WTC11 (cell line): ENCODE data around the gene PRSS16. TPM values are rescaled to one million over a fixed set of nuclear protein-coding genes. Genes with fewer than 3 reads are reported as not detected.

Source experiments
- ATAC-seq: fragments of 200-7000 bp; cut with Tn5 transposase; 2 replicates; pipeline ENCODE4 v1.10.0; 2021; ENCODE audit warnings: mild to moderate bottlenecking, moderate library complexity
- CTCF ChIA-PET: fragments of 300-600 bp; sonication (Branson Sonifier 250); formaldehyde crosslinking; loops from one replicate; lab custom pipeline; 2021; ENCODE audit warnings: antibody characterized with exemption; lab: Charles Lee
- POLR2A ChIA-PET: fragments of 350-600 bp; sonication (Branson Sonifier 250); formaldehyde crosslinking; loops from one replicate; lab custom pipeline; 2021; ENCODE audit warnings: antibody characterized with exemption; lab: Charles Lee
- DNase-seq: peaks from one replicate; pipeline ENCODE4 v3.0.0; 2021; ENCODE audit warnings: low spot score
- H3K27ac Mint-ChIP-seq: 2 replicates; pipeline ENCODE4 v1.8.0; 2021; ENCODE audit warnings: mixed read lengths
- H3K27me3 Mint-ChIP-seq: 2 replicates; pipeline ENCODE4 v1.8.0; 2021; ENCODE audit warnings: low read depth, mild to moderate bottlenecking, moderate library complexity, mixed read lengths
- H3K36me3 Mint-ChIP-seq: 2 replicates; pipeline ENCODE4 v1.8.0; 2021; ENCODE audit warnings: mixed read lengths
- H3K4me1 Mint-ChIP-seq: 2 replicates; pipeline ENCODE4 v1.8.0; 2022; ENCODE audit warnings: mixed read lengths
- H3K4me3 Mint-ChIP-seq: 2 replicates; pipeline ENCODE4 v1.8.0; 2021; ENCODE audit warnings: mild to moderate bottlenecking, moderate library complexity, mixed read lengths
- H3K9me3 Mint-ChIP-seq: 2 replicates; pipeline ENCODE4 v1.8.0; 2021; ENCODE audit warnings: mixed read lengths
- KAT7 ChIP-seq: sonication (generic); formaldehyde crosslinking; IDR thresholded peaks from 2 replicates; pipeline ENCODE4 v1.8.1; 2023; ENCODE audit warnings: missing genetic modification reagents, mild to moderate bottlenecking, borderline replicate concordance
- MXD4 ChIP-seq: fragments of 250-450 bp; sonication (Bioruptor Pico); IDR thresholded peaks from 2 replicates; pipeline ENCODE4 v1.8.0; 2021; ENCODE audit warnings: mild to moderate bottlenecking, moderate library complexity, borderline replicate concordance
- NFYB ChIP-seq: sonication (generic); formaldehyde crosslinking; conservative IDR thresholded peaks from 2 replicates; pipeline ENCODE4 v1.8.0; 2022; ENCODE audit warnings: low read depth, missing genetic modification reagents
- RORB ChIP-seq: fragments of 250-450 bp; sonication (Bioruptor Pico); IDR thresholded peaks from 2 replicates; pipeline ENCODE4 v1.9.0; 2021; ENCODE audit warnings: mild to moderate bottlenecking
- TCF7 ChIP-seq: sonication (generic); formaldehyde crosslinking; IDR thresholded peaks from 2 replicates; pipeline ENCODE4 v1.8.0; 2022; ENCODE audit warnings: mild to moderate bottlenecking, low read depth, missing genetic modification reagents, moderate library complexity
- ZNF121 ChIP-seq: sonication (generic); formaldehyde crosslinking; IDR thresholded peaks from 2 replicates; pipeline ENCODE4 v1.8.0; 2023; ENCODE audit warnings: missing genetic modification reagents
- total RNA-seq: library from RNA; stranded (reverse); gene quantifications from 3 replicates; pipeline ENCODE4 v1.2.3, GENCODE V29; 2021
- TF ChIP-seq, protein P1 (sequence below): fragments of 250-450 bp; sonication (Bioruptor Pico); IDR thresholded peaks from 2 replicates; pipeline ENCODE4 v2.1.2; 2022; ENCODE audit warnings: mild to moderate bottlenecking, moderate library complexity
- TF ChIP-seq, protein P2 (sequence below): sonication (generic); formaldehyde crosslinking; IDR thresholded peaks from 2 replicates; pipeline ENCODE4 v1.8.0; 2022; ENCODE audit warnings: missing genetic modification reagents
- TF ChIP-seq, protein P3 (sequence below): sonication (generic); formaldehyde crosslinking; IDR thresholded peaks from 2 replicates; pipeline ENCODE4 v1.8.0; 2023; ENCODE audit warnings: missing genetic modification reagents
- TF ChIP-seq, protein P4 (sequence below): sonication (generic); formaldehyde crosslinking; IDR thresholded peaks from 2 replicates; pipeline ENCODE4 v1.8.0; 2022; ENCODE audit warnings: mild to moderate bottlenecking, missing genetic modification reagents
- TF ChIP-seq, protein P5 (sequence below): sonication (generic); formaldehyde crosslinking; IDR thresholded peaks from 2 replicates; pipeline ENCODE4 v1.8.0; 2022; ENCODE audit warnings: mild to moderate bottlenecking, missing genetic modification reagents
- TF ChIP-seq, protein P6 (sequence below): sonication (generic); formaldehyde crosslinking; conservative IDR thresholded peaks from 2 replicates; pipeline ENCODE4 v1.8.1; 2022; ENCODE audit warnings: mild to moderate bottlenecking, missing genetic modification reagents
- TF ChIP-seq, protein P7 (sequence below): sonication (generic); formaldehyde crosslinking; IDR thresholded peaks from 2 replicates; pipeline ENCODE4 v1.8.1; 2023; ENCODE audit warnings: mild to moderate bottlenecking, missing genetic modification reagents, moderate library complexity
- TF ChIP-seq, protein P8 (sequence below): sonication (generic); formaldehyde crosslinking; IDR thresholded peaks from 2 replicates; pipeline ENCODE4 v1.8.1; 2023; ENCODE audit warnings: mild to moderate bottlenecking, moderate library complexity, missing genetic modification reagents
- TF ChIP-seq, protein P9 (sequence below): sonication (generic); formaldehyde crosslinking; IDR thresholded peaks from 2 replicates; pipeline ENCODE4 v1.8.1; 2022; ENCODE audit warnings: low read depth, missing genetic modification reagents, borderline replicate concordance

Gene PRSS16
- total RNA-seq, 1 experiment from 2014 or later = 18.5 TPM

DNA sequence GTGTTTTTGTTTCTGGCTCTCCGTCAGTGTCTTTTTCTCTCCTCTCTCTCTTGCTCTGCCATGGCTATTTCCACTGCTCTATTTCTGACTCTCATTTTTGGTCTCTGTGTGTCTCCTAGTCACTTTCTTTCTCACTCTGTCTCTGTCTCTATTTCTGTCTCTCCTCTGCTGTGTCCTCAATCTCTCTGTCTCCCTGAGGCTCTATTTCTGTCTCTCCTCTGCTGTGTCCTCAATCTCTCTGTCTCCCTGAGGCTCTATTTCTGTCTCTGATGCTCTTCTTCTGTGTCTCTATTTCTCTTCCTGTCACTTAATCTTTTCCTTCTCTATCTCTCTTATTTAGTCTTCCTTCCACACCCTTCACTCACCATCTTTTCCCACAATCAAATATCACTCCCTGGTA lies 8.4 kb downstream of the PRSS16 start (continued):
- TF ChIP-seq, protein P1, sequence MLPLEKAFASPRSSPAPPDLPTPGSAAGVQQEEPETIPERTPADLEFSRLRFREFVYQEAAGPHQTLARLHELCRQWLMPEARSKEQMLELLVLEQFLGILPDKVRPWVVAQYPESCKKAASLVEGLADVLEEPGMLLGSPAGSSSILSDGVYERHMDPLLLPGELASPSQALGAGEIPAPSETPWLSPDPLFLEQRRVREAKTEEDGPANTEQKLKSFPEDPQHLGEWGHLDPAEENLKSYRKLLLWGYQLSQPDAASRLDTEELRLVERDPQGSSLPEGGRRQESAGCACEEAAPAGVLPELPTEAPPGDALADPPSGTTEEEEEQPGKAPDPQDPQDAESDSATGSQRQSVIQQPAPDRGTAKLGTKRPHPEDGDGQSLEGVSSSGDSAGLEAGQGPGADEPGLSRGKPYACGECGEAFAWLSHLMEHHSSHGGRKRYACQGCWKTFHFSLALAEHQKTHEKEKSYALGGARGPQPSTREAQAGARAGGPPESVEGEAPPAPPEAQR (CRISPR knock-in tag) = no peak
- TF ChIP-seq MXD4 (CRISPR knock-in tag) = no peak
- TF ChIP-seq, protein P2, sequence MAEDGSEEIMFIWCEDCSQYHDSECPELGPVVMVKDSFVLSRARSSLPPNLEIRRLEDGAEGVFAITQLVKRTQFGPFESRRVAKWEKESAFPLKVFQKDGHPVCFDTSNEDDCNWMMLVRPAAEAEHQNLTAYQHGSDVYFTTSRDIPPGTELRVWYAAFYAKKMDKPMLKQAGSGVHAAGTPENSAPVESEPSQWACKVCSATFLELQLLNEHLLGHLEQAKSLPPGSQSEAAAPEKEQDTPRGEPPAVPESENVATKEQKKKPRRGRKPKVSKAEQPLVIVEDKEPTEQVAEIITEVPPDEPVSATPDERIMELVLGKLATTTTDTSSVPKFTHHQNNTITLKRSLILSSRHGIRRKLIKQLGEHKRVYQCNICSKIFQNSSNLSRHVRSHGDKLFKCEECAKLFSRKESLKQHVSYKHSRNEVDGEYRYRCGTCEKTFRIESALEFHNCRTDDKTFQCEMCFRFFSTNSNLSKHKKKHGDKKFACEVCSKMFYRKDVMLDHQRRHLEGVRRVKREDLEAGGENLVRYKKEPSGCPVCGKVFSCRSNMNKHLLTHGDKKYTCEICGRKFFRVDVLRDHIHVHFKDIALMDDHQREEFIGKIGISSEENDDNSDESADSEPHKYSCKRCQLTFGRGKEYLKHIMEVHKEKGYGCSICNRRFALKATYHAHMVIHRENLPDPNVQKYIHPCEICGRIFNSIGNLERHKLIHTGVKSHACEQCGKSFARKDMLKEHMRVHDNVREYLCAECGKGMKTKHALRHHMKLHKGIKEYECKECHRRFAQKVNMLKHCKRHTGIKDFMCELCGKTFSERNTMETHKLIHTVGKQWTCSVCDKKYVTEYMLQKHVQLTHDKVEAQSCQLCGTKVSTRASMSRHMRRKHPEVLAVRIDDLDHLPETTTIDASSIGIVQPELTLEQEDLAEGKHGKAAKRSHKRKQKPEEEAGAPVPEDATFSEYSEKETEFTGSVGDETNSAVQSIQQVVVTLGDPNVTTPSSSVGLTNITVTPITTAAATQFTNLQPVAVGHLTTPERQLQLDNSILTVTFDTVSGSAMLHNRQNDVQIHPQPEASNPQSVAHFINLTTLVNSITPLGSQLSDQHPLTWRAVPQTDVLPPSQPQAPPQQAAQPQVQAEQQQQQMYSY (CRISPR knock-in tag) = no peak

DNA sequence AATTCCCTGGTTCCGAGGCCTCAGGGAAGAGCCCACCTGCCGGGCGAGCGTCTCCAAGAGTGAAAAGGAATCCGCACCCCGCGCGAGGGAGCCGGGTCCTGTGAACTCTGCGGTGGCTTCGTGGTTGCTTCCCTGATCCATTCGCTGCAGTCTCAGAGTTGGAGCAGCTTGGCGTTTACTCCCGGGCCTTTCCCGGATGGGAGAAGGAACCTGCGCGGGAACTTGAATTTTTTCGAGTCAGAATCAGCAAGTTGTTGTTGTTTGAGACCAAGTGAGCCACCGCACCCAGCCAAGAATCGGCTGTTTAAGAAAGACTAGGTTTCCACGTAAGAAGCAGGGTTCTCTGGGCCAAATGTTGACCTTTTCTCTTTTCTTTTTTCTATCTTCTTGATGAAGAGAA lies 12.9 kb downstream of the PRSS16 start:
- peak; percentile 71 for ATAC-seq
- CTCF ChIA-PET = interaction anchor here (0.6 to 2.3 kb wide), 4 partner anchors 9 to 72 kb away, joined by 3 to 25 read pairs (median 4); no protein-coding TSS in a partner anchor

DNA sequence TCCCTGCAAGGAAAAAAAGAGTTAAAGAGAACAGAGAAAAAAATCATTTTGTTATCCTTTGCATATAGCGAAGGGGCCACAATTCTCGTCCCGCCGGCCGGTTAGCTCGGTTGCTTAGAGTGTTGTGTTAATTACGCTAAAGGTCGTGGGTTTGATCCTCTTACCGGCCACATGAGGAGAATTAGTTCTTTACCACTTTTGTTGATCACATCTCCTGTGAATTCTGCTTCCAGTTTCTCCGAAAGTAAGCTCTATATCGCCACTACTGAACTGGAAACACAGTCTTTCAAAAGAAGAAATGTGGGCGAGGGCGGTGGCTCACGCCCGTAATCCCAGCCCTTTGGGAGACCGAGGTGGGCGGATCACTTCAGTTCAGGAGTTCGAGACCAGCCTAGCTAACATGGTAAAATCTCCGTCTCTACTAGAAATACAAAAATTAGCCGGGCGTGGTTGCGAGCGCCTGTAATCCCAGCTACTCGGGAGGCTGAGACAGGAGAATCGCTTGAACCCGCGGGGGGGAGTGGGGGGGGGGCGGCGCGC lies 13.4 kb downstream of the PRSS16 start:
- Mint-ChIP-seq H3K9me3 (no peaks in the 10 kb centered on the region), H3K36me3 (no peaks in the 10 kb centered on the region), H3K4me1 (peaks cover 7% of the 10 kb centered on the region), H3K27ac (0 out of 2 replicates have a peak overlapping the region, but pooled peaks have one; percentile 79), H3K27me3 (peaks cover 29% of the 10 kb centered on the region), H3K4me3 (peak overlapping the region; percentile 86)
- CTCF ChIA-PET = interaction anchor here (0.6 to 2.3 kb wide), 7 partner anchors 9 to 235 kb away, joined by 3 to 25 read pairs (median 4); partner anchors contain the start of gene POM121L2
- peak; percentile 37 for DNase-seq
- POLR2A ChIA-PET = interaction anchor here (0.6 to 2.2 kb wide), 3 partner anchors 9 to 25 kb away, joined by 3 to 12 read pairs (median 4); no protein-coding TSS in a partner anchor
- ATAC-seq = peak; percentile 36; the same call in 1 of the 2 replicates
- TF ChIP-seq, protein P3, sequence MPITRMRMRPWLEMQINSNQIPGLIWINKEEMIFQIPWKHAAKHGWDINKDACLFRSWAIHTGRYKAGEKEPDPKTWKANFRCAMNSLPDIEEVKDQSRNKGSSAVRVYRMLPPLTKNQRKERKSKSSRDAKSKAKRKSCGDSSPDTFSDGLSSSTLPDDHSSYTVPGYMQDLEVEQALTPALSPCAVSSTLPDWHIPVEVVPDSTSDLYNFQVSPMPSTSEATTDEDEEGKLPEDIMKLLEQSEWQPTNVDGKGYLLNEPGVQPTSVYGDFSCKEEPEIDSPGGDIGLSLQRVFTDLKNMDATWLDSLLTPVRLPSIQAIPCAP (CRISPR knock-in tag) = no peak
- TF ChIP-seq, protein P4, sequence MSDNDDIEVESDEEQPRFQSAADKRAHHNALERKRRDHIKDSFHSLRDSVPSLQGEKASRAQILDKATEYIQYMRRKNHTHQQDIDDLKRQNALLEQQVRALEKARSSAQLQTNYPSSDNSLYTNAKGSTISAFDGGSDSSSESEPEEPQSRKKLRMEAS = no peak
- TF ChIP-seq, protein P5, sequence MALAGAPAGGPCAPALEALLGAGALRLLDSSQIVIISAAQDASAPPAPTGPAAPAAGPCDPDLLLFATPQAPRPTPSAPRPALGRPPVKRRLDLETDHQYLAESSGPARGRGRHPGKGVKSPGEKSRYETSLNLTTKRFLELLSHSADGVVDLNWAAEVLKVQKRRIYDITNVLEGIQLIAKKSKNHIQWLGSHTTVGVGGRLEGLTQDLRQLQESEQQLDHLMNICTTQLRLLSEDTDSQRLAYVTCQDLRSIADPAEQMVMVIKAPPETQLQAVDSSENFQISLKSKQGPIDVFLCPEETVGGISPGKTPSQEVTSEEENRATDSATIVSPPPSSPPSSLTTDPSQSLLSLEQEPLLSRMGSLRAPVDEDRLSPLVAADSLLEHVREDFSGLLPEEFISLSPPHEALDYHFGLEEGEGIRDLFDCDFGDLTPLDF (CRISPR knock-in tag) = no peak
- no peak for TF ChIP-seq ZNF121 (CRISPR knock-in tag)
- no peak for TF ChIP-seq TCF7 (CRISPR knock-in tag)
- TF ChIP-seq KAT7 (CRISPR knock-in tag) = no peak
- TF ChIP-seq, protein P6, sequence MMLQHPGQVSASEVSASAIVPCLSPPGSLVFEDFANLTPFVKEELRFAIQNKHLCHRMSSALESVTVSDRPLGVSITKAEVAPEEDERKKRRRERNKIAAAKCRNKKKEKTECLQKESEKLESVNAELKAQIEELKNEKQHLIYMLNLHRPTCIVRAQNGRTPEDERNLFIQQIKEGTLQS (CRISPR knock-in tag) = no peak
- TF ChIP-seq RORB (CRISPR knock-in tag) = no peak
- TF ChIP-seq, protein P7, sequence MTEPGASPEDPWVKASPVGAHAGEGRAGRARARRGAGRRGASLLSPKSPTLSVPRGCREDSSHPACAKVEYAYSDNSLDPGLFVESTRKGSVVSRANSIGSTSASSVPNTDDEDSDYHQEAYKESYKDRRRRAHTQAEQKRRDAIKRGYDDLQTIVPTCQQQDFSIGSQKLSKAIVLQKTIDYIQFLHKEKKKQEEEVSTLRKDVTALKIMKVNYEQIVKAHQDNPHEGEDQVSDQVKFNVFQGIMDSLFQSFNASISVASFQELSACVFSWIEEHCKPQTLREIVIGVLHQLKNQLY (CRISPR knock-in tag) = no peak
- TF ChIP-seq NFYB (CRISPR knock-in tag) = no peak

More for the DNA sequence above, 12.9 kb downstream of the PRSS16 start:
- DNase-seq = peak; percentile 57
- Mint-ChIP-seq H3K36me3 (no peaks in the 10 kb centered on the region), H3K27me3 (peaks cover 29% of the 10 kb centered on the region), H3K27ac (peak overlapping the region; percentile 79), H3K4me3 (peak overlapping the region; percentile 86), H3K4me1 (peaks cover 7% of the 10 kb centered on the region), H3K9me3 (no peaks in the 10 kb centered on the region)
- POLR2A ChIA-PET = interaction anchor here (2.2 kb wide), 1 partner anchor 9 kb away, joined by 12 read pairs; no protein-coding TSS in a partner anchor
- TF ChIP-seq, protein P8, sequence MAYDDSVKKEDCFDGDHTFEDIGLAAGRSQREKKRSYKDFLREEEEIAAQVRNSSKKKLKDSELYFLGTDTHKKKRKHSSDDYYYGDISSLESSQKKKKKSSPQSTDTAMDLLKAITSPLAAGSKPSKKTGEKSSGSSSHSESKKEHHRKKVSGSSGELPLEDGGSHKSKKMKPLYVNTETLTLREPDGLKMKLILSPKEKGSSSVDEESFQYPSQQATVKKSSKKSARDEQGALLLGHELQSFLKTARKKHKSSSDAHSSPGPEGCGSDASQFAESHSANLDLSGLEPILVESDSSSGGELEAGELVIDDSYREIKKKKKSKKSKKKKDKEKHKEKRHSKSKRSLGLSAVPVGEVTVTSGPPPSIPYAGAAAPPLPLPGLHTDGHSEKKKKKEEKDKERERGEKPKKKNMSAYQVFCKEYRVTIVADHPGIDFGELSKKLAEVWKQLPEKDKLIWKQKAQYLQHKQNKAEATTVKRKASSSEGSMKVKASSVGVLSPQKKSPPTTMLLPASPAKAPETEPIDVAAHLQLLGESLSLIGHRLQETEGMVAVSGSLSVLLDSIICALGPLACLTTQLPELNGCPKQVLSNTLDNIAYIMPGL (CRISPR knock-in tag) = 0 out of 2 replicates have a peak, but pooled peaks have one; percentile 11
- TF ChIP-seq, protein P9, sequence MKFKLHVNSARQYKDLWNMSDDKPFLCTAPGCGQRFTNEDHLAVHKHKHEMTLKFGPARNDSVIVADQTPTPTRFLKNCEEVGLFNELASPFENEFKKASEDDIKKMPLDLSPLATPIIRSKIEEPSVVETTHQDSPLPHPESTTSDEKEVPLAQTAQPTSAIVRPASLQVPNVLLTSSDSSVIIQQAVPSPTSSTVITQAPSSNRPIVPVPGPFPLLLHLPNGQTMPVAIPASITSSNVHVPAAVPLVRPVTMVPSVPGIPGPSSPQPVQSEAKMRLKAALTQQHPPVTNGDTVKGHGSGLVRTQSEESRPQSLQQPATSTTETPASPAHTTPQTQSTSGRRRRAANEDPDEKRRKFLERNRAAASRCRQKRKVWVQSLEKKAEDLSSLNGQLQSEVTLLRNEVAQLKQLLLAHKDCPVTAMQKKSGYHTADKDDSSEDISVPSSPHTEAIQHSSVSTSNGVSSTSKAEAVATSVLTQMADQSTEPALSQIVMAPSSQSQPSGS (CRISPR knock-in tag) = no peak
